Endothelial cell (in vitro differentiated cells): ENCODE data around the gene FADD. TPM values are rescaled to one million over a fixed set of nuclear protein-coding genes. Genes with fewer than 3 reads are reported as not detected.

Experiments used
- DNase-seq: peaks from one replicate; pipeline ENCODE4 v3.0.0; 2021; ENCODE audit warnings: low spot score
- H3K27ac Mint-ChIP-seq: one replicate; pipeline ENCODE4 v1.8.0; 2021; ENCODE audit warnings: mixed read lengths, inconsistent platforms; ENCODE audit not compliant: unreplicated experiment
- H3K27me3 Mint-ChIP-seq: one replicate; pipeline ENCODE4 v1.8.0; 2021; ENCODE audit warnings: mild to moderate bottlenecking, moderate library complexity, mixed read lengths, inconsistent platforms; ENCODE audit not compliant: unreplicated experiment
- H3K36me3 Mint-ChIP-seq: one replicate; pipeline ENCODE4 v1.8.0; 2021; ENCODE audit warnings: mild to moderate bottlenecking, low read depth, mixed read lengths, inconsistent platforms; ENCODE audit not compliant: unreplicated experiment
- H3K4me1 Mint-ChIP-seq: one replicate; pipeline ENCODE4 v1.8.0; 2021; ENCODE audit warnings: mild to moderate bottlenecking, mixed read lengths, inconsistent platforms; ENCODE audit not compliant: unreplicated experiment
- H3K4me3 Mint-ChIP-seq: one replicate; pipeline ENCODE4 v1.8.0; 2021; ENCODE audit warnings: mild to moderate bottlenecking, mixed read lengths, inconsistent platforms; ENCODE audit not compliant: unreplicated experiment
- H3K9me3 Mint-ChIP-seq: one replicate; pipeline ENCODE4 v1.8.0; 2021; ENCODE audit warnings: mixed read lengths, inconsistent platforms; ENCODE audit not compliant: unreplicated experiment
- CTCF ChIP-seq: fragments of 200-600 bp; sonication (generic); IDR thresholded peaks from one replicate; pipeline ENCODE4 v1.5.0; 2021; ENCODE audit warnings: antibody characterized with exemption; ENCODE audit not compliant: unreplicated experiment
- total RNA-seq: library from RNA; stranded (reverse); fragmentation: NEBNext Ultra II Directional; extraction: Animal tissue kit (Norgen Biotek cat#: 25700); gene quantifications from one replicate; pipeline ENCODE4 v1.2.1, GENCODE V29; 2021; ENCODE audit not compliant: unreplicated experiment

FADD gene
- total RNA-seq, 1 donor from 2014 or later: 30.3 TPM

GRCh38 chr11:70184396-70184795 is 18.7 kb upstream of the FADD start:
- Mint-ChIP-seq H3K27me3 (no peaks in the 10 kb centered on the region), H3K4me1 (no peaks in the 10 kb centered on the region), H3K9me3 (no peaks in the 10 kb centered on the region), H3K4me3 (no peak overlapping the region), H3K36me3 (no peaks in the 10 kb centered on the region), H3K27ac (no peak overlapping the region)
- no peak for DNase-seq
- TF ChIP-seq CTCF: no peak

- TF ChIP-seq CTCF: no peak
- Mint-ChIP-seq H3K27ac (no peak overlapping the region), H3K4me3 (no peak overlapping the region), H3K9me3 (no peaks in the 10 kb centered on the region), H3K4me1 (no peaks in the 10 kb centered on the region), H3K27me3 (no peaks in the 10 kb centered on the region), H3K36me3 (no peaks in the 10 kb centered on the region)
- DNase-seq: no peak
These were observed 17.6 kb upstream of the FADD start for GRCh38 chr11:70185348-70186055.

GRCh38 chr11:70186420-70186819 is 16.7 kb upstream of the FADD start:
- Mint-ChIP-seq H3K36me3 (no peaks in the 10 kb centered on the region), H3K9me3 (no peaks in the 10 kb centered on the region), H3K27me3 (no peaks in the 10 kb centered on the region), H3K4me3 (no peak overlapping the region), H3K27ac (no peak overlapping the region), H3K4me1 (no peaks in the 10 kb centered on the region)
- TF ChIP-seq CTCF: no peak
- DNase-seq: no peak

GRCh38 chr11:70186936-70187335 is 16.2 kb upstream of the FADD start:
- DNase-seq: no peak
- Mint-ChIP-seq H3K27ac (no peak overlapping the region), H3K27me3 (no peaks in the 10 kb centered on the region), H3K36me3 (no peaks in the 10 kb centered on the region), H3K9me3 (no peaks in the 10 kb centered on the region), H3K4me1 (no peaks in the 10 kb centered on the region), H3K4me3 (no peak overlapping the region)
- TF ChIP-seq CTCF: no peak

GRCh38 chr11:70187771-70188170 is 15.3 kb upstream of the FADD start:
- no peak for TF ChIP-seq CTCF
- H3K36me3 Mint-ChIP-seq: no peaks in the 10 kb centered on the region
- no peak for DNase-seq
- H3K4me1 Mint-ChIP-seq: no peaks in the 10 kb centered on the region
- no peak overlapping the region for H3K27ac Mint-ChIP-seq
- no peaks in the 10 kb centered on the region for H3K27me3 Mint-ChIP-seq
- no peak overlapping the region for H3K4me3 Mint-ChIP-seq
- H3K9me3 Mint-ChIP-seq: no peaks in the 10 kb centered on the region
